GM21360 (cell line): Measurements from ENCODE around the gene ZXDC.
A peak's percentile ranks its signal among the peaks of the same experiment; 100 is the strongest.

Experiments used
- ATAC-seq: cut with Tn5 transposase; IDR thresholded peaks from one replicate; pipeline ENCODE4 v1.9.1; 2021; ENCODE audit warnings: mild to moderate bottlenecking, moderate library complexity; ENCODE audit not compliant: unreplicated experiment

Gene ZXDC

GRCh38 chr3:126438186-126438585 is 37.5 kb downstream of the ZXDC start:
- ATAC-seq, result no peak

GRCh38 chr3:126436826-126437717 is 38.6 kb downstream of the ZXDC start:
- ATAC-seq, result no peak

GRCh38 chr3:126435456-126436315 is 40.0 kb downstream of the ZXDC start:
- no peak for ATAC-seq

GRCh38 chr3:126434931-126435411 is 40.7 kb downstream of the ZXDC start:
- no peak for ATAC-seq

- no peak for ATAC-seq
These were observed 41.5 kb downstream of the ZXDC start for GRCh38 chr3:126434264-126434590.

- no peak for ATAC-seq
These were observed 42.0 kb downstream of the ZXDC start for GRCh38 chr3:126433496-126434263.

- ATAC-seq, result no peak
These were observed 42.6 kb downstream of the ZXDC start for GRCh38 chr3:126433105-126433430.

GRCh38 chr3:126432361-126433104 is 43.2 kb downstream of the ZXDC start:
- ATAC-seq, result no peak

GRCh38 chr3:126431103-126431534 is 44.6 kb downstream of the ZXDC start:
- peak; percentile 72 for ATAC-seq

- no peak for ATAC-seq
These were observed 50.9 kb downstream of the ZXDC start for GRCh38 chr3:126424751-126425150.

GRCh38 chr3:126424039-126424717 is 51.5 kb downstream of the ZXDC start:
- no peak for ATAC-seq

GRCh38 chr3:126423191-126424038 is 52.3 kb downstream of the ZXDC start:
- no peak for ATAC-seq

- ATAC-seq, result no peak
These were observed 53.1 kb downstream of the ZXDC start for GRCh38 chr3:126422571-126423091.

- no peak for ATAC-seq
These were observed 53.6 kb downstream of the ZXDC start for GRCh38 chr3:126422121-126422520.

GRCh38 chr3:126421573-126422119 is 54.0 kb downstream of the ZXDC start:
- ATAC-seq, result no peak

GRCh38 chr3:126419886-126420786 is 55.6 kb downstream of the ZXDC start:
- ATAC-seq, result no peak

GRCh38 chr3:126419151-126419703 is 56.5 kb downstream of the ZXDC start:
- ATAC-seq, result no peak
